ENCODE results near the gene SLC16A4. TPM values are rescaled to one million over a fixed set of nuclear protein-coding genes. Genes with fewer than 3 reads are reported as not detected.
A peak's percentile ranks its signal among the peaks of the same experiment; 100 is the strongest.

SLC16A4 gene
- total RNA-seq, 1 experiment from 2014 or later: 0.28 TPM

DNA sequence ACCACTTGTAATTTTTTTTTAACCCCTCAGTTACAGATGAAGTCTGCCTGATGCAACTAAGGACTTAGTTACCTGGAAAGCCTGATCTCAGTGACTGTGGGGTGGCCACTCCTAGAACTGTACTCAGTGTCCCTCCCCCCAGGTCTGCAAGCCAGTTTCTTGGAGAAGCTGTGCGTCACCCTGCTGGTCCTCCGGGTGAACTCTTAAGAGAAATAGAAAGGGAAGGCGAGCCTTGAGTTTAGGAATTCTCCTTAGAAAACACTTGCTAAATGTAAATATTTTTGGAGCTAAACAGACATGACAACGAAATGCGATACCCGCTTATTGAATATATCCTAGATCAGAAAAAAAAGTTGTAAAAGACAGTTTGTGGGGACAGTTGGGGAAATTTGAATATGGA is 730 bp downstream of the SLC16A4 start:
- Mint-ChIP-seq H3K27me3 (ENCODE audit: low read depth) (no peaks in the 10 kb centered on the region), H3K36me3 (peaks cover 7% of the 10 kb centered on the region), H3K4me3 (no peak overlapping the region), H3K4me1 (peaks cover 18% of the 10 kb centered on the region), H3K9me3 (no peaks in the 10 kb centered on the region), H3K27ac (peak overlapping the region; percentile 75)
- DNase-seq (ENCODE audit: low spot score) (peak; percentile 16), ATAC-seq (peak; percentile 48)
- ChIA-PET POLR2A (interaction anchor here (0.7 kb wide), 1 partner anchor 50 kb away, joined by 3 read pairs; no protein-coding TSS in a partner anchor), CTCF (interaction anchor here (0.7 to 1.8 kb wide), 4 partner anchors 22 to 106 kb away, joined by 3 to 6 read pairs (median 4); no protein-coding TSS in a partner anchor)
- TF ChIP-seq ZNF423 (CRISPR knock-in tag; IDR thresholded peaks at IDR 0.05) (no peak), ELF4 (CRISPR knock-in tag; IDR thresholded peaks at IDR 0.05; ENCODE audit: low read depth) (no peak), TEAD4 (CRISPR knock-in tag; IDR thresholded peaks at IDR 0.05) (no peak), ETV6 (CRISPR knock-in tag; IDR thresholded peaks at IDR 0.05) (no peak), ZNF671 (CRISPR knock-in tag; IDR thresholded peaks at IDR 0.05) (no peak), SOX15 (CRISPR knock-in tag; IDR thresholded peaks at IDR 0.05) (no peak), NFYB (CRISPR knock-in tag; conservative IDR thresholded peaks at IDR 0.05; ENCODE audit: low read depth) (no peak), SMAD3 (CRISPR knock-in tag; IDR thresholded peaks at IDR 0.05; ENCODE audit: borderline replicate concordance) (no peak), ZNF121 (CRISPR knock-in tag; IDR thresholded peaks at IDR 0.05) (no peak), RELA (CRISPR knock-in tag; IDR thresholded peaks at IDR 0.05; ENCODE audit: borderline replicate concordance) (no peak), GRHL2 (CRISPR knock-in tag; IDR thresholded peaks at IDR 0.05; ENCODE audit: insufficient replicate concordance, severe bottlenecking) (no peak)
- TF ChIP-seq, protein P1, sequence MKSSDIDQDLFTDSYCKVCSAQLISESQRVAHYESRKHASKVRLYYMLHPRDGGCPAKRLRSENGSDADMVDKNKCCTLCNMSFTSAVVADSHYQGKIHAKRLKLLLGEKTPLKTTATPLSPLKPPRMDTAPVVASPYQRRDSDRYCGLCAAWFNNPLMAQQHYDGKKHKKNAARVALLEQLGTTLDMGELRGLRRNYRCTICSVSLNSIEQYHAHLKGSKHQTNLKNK (CRISPR knock-in tag; IDR thresholded peaks at IDR 0.05): no peak
- TF ChIP-seq, protein P2, sequence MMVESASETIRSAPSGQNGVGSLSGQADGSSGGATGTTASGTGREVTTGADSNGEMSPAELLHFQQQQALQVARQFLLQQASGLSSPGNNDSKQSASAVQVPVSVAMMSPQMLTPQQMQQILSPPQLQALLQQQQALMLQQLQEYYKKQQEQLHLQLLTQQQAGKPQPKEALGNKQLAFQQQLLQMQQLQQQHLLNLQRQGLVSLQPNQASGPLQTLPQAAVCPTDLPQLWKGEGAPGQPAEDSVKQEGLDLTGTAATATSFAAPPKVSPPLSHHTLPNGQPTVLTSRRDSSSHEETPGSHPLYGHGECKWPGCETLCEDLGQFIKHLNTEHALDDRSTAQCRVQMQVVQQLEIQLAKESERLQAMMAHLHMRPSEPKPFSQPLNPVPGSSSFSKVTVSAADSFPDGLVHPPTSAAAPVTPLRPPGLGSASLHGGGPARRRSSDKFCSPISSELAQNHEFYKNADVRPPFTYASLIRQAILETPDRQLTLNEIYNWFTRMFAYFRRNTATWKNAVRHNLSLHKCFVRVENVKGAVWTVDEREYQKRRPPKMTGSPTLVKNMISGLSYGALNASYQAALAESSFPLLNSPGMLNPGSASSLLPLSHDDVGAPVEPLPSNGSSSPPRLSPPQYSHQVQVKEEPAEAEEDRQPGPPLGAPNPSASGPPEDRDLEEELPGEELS (CRISPR knock-in tag; IDR thresholded peaks at IDR 0.05): no peak
- TF ChIP-seq, protein P3, sequence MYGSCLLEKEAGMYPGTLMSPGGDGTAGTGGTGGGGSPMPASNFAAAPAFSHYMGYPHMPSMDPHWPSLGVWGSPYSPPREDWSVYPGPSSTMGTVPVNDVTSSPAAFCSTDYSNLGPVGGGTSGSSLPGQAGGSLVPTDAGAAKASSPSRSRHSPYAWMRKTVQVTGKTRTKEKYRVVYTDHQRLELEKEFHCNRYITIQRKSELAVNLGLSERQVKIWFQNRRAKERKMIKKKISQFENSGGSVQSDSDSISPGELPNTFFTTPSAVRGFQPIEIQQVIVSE (CRISPR knock-in tag; IDR thresholded peaks at IDR 0.05; ENCODE audit: borderline replicate concordance): no peak
- TF ChIP-seq, protein P4, sequence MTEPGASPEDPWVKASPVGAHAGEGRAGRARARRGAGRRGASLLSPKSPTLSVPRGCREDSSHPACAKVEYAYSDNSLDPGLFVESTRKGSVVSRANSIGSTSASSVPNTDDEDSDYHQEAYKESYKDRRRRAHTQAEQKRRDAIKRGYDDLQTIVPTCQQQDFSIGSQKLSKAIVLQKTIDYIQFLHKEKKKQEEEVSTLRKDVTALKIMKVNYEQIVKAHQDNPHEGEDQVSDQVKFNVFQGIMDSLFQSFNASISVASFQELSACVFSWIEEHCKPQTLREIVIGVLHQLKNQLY (CRISPR knock-in tag; IDR thresholded peaks at IDR 0.05): no peak
- TF ChIP-seq, protein P5, sequence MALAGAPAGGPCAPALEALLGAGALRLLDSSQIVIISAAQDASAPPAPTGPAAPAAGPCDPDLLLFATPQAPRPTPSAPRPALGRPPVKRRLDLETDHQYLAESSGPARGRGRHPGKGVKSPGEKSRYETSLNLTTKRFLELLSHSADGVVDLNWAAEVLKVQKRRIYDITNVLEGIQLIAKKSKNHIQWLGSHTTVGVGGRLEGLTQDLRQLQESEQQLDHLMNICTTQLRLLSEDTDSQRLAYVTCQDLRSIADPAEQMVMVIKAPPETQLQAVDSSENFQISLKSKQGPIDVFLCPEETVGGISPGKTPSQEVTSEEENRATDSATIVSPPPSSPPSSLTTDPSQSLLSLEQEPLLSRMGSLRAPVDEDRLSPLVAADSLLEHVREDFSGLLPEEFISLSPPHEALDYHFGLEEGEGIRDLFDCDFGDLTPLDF (CRISPR knock-in tag; IDR thresholded peaks at IDR 0.05): no peak

DNA sequence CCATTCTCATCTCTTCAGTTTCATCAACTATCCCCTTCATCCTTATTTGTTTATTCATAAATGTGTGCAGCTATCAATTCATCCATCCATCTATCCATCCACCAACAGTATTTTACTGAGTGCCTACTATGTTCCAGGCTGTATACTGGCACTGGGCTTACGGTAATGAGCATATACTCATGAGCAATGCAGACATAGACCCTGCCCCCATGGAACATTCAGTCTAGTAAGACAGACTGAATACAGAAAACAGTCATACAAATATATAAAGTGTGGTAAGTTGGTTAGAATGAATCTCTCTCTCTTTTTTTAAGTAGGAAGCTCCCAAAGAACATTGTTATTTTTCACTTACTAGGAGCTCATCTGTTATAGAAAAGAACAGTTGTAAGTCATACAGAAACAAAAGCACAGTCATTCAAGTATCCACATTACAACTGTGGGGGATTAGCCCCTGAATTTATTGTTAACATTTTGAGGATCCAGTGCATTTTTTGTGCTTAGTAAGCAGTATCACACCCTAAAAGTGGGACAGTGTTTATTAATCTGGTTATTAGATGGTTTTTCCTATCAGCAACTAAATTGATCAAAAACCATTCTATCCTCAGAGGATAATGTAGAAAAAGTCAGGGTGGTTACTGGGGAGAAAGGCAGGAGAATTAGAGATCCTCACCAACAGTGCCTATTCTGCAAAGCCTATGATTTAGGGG is 3.6 kb downstream of the SLC16A4 start:
- POLR2A ChIA-PET: interaction anchor here (0.6 kb wide), 1 partner anchor 37 kb away, joined by 3 read pairs; no protein-coding TSS in a partner anchor
- 0 out of 2 replicates have a peak, but pooled peaks cover 2% of the 10 kb centered on the region for H3K36me3 Mint-ChIP-seq
- H3K4me3 Mint-ChIP-seq: no peak overlapping the region
- H3K27ac Mint-ChIP-seq: no peak overlapping the region
- CTCF ChIA-PET: interaction anchor here (0.5 to 1.5 kb wide), 4 partner anchors 12 to 180 kb away, joined by 3 to 4 read pairs (median 3); no protein-coding TSS in a partner anchor
- DNase-seq (ENCODE audit: low spot score): no peak
- no peaks in the 10 kb centered on the region for H3K27me3 Mint-ChIP-seq (ENCODE audit: low read depth)
- TF ChIP-seq CBFB (CRISPR knock-in tag; IDR thresholded peaks at IDR 0.05; ENCODE audit: low read depth): no peak
- no peaks in the 10 kb centered on the region for H3K9me3 Mint-ChIP-seq
- peaks cover 20% of the 10 kb centered on the region for H3K4me1 Mint-ChIP-seq
- ATAC-seq: no peak

DNA sequence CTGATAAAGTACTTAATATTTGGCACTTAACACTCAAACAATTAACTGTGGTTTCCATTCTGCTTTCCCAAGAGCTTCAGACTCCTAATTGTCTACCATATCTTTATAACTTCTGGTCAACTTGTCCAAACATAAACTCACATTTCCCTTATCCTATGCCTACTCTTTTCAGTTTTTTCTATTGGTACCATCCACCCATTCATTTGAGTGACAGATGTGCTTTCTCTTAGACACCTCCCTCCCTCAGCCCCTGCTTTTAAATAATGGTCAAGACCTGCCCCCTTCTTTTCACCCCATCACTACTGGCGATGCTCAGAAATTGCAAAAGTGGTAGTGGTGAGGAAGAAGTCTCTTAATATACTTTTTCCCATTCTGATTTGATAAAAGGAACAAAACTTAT is 5.5 kb downstream of the SLC16A4 start:
- H3K4me1 Mint-ChIP-seq: peaks cover 11% of the 10 kb centered on the region
- no peaks in the 10 kb centered on the region for H3K9me3 Mint-ChIP-seq
- ATAC-seq (no peak), DNase-seq (ENCODE audit: low spot score) (no peak)
- H3K27ac Mint-ChIP-seq: no peak overlapping the region
- peaks cover 11% of the 10 kb centered on the region; the same call in 1 of the 2 replicates for H3K36me3 Mint-ChIP-seq
- H3K27me3 Mint-ChIP-seq (ENCODE audit: low read depth): no peaks in the 10 kb centered on the region
- H3K4me3 Mint-ChIP-seq: no peak overlapping the region
- CTCF ChIA-PET: interaction anchor here (1.5 kb wide), 1 partner anchor 178 kb away, joined by 4 read pairs; no protein-coding TSS in a partner anchor
- POLR2A ChIA-PET: no interaction called here
- TF ChIP-seq ZNF121 (CRISPR knock-in tag; IDR thresholded peaks at IDR 0.05) (no peak), CBFB (CRISPR knock-in tag; IDR thresholded peaks at IDR 0.05; ENCODE audit: low read depth) (no peak), GTF2I (CRISPR knock-in tag; conservative IDR thresholded peaks at IDR 0.05) (no peak), PRRX2 (CRISPR knock-in tag; IDR thresholded peaks at IDR 0.05) (no peak), IRF2 (CRISPR knock-in tag; IDR thresholded peaks at IDR 0.05; ENCODE audit: borderline replicate concordance, low read depth) (no peak), OVOL2 (CRISPR knock-in tag; IDR thresholded peaks at IDR 0.05; ENCODE audit: borderline replicate concordance) (no peak), ZNF219 (CRISPR knock-in tag; IDR thresholded peaks at IDR 0.05; ENCODE audit: borderline replicate concordance) (no peak), ZNF263 (CRISPR knock-in tag; IDR thresholded peaks at IDR 0.05; ENCODE audit: low read depth) (no peak), EMX1 (CRISPR knock-in tag; IDR thresholded peaks at IDR 0.05) (no peak), NFE2L1 (CRISPR knock-in tag; IDR thresholded peaks at IDR 0.05) (no peak)
